NCI-H69 (cell line): ENCODE results near the gene COA1.
"Not testable (repeated sequence)": the region's sequence is repeated elsewhere in the genome, so short reads cannot be mapped to it uniquely, and the experiment has no call there.

Source experiments
- DNase-seq: peaks from one replicate; lab custom pipeline; 2025; lab: John Stamatoyannopoulos, UW

COA1 gene

DNA sequence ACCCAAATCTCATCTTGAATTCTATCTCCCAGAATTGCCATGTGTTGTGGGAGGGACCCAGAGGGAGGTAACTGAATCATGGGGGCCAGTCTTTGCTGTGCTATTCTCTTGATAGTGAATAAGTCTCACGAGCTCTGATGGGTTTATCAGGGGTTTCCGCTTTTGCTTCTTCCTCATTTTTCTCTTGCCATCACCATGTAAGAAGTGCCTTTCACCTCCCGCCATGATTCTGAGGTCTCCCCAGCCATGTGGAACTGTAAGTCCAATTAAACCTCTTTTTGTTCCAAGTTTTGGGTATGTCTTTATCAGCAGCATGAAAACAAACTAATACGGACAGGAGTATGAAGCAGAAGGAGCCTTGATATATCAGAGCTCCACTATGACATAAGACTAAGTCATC lies 41.5 kb downstream of the COA1 start:
- DNase-seq: not testable (repeated sequence)

GRCh38 chr7:43686991-43687390 lies 42.3 kb downstream of the COA1 start:
- no peak for DNase-seq

GRCh38 chr7:43680736-43681135 lies 48.6 kb downstream of the COA1 start:
- DNase-seq: no peak

- no peak for DNase-seq
Measured at GRCh38 chr7:43679210-43680068, 49.9 kb downstream of the COA1 start.

- no peak for DNase-seq
Measured at GRCh38 chr7:43678315-43678714, 51.0 kb downstream of the COA1 start.

- DNase-seq: no peak
Measured at GRCh38 chr7:43677864-43678263, 51.5 kb downstream of the COA1 start.

- DNase-seq: no peak
Measured at GRCh38 chr7:43674559-43675436, 54.5 kb downstream of the COA1 start.

DNA sequence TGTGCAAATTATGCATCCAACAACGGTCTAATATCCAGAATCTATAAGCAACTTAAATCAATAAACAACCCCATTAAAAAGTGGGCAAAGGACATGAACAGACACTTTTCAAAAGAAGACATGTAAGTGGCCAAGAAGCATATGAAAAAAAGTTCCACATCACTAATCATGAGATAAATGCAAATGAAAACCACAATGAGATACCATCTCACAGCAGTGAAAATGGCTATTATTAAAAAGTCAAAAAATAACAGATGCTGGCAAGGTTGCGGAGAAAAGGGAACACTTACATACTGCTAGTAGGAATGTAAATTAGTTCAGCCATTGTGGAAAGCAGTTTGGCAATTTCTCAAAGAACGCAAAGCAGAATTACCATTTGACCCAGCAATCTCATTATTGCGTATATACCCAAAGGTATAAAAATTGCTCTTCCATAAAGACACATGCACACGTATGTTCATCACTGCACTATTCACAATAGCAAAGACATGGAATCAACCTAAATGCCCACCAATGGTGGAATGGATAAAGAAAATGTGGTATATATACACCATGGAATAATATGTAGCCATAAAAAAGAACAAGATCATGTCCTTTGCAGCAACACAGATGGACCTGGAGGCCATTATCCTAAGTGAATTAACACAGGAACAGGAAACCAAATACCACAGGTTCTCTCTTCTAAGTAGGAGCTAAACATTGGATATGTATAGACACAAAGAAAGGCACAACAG lies 55.9 kb downstream of the COA1 start:
- DNase-seq: not testable (repeated sequence)

GRCh38 chr7:43671521-43671920 lies 57.8 kb downstream of the COA1 start:
- no peak for DNase-seq

GRCh38 chr7:43669286-43670081 lies 59.8 kb downstream of the COA1 start:
- no peak for DNase-seq

DNA sequence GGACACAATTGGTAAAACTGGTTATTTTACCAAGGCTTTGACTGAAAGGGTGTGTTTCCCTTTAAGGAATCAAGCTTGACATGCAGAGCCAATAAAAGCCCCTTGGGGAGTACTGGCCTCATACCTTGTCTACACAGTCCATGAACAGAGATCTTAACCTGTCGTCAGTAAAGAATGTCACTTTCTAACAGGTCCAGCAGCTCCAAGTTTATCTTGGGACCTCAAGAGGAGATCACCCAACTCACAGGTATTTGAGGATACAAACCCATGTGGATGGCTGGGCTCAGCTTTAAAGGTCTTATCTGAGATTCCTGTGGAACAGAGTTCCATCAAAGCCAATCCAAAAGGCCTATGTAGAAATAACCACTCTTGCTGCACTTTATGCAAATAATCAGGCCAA lies 61.3 kb downstream of the COA1 start:
- DNase-seq: no peak

GRCh38 chr7:43666938-43667337 lies 62.4 kb downstream of the COA1 start:
- no peak for DNase-seq

GRCh38 chr7:43664681-43665080 lies 64.6 kb downstream of the COA1 start:
- DNase-seq: no peak

DNA sequence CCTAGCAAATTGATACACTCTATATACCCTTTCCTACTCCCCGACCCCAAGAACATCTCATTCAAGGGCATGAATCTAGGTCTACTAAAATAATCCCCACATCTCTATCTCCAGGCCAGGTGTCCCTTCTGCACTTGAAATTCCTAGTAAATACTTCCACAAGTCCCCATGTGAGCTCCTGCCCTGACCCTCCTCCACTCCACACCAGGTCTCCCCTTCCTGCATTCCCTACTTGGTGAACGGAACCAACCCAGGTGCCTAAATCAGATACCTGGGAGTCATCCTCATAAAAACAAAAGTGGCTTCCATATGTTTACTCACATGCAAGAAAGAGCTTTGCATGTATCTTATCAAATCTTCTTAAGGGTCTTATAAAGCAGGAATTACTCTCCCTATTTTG lies 69.2 kb downstream of the COA1 start:
- no peak for DNase-seq

DNA sequence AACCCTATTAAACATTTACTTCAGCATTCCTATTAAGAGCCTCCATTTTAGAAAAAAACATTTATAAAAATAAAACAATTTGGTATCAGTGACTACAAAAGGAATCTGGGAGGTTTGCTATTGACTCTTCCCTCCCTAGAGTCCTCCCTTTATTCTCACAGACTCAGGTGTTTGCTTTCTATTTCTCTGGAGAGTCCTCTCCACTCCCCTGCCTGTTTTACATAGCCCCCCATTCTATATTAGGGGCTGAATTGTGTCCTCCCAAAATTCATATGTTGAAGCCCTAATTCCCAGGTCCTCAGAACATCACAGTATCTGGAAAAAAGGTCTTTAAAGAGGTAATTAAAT lies 69.8 kb downstream of the COA1 start:
- peak; percentile 28 for DNase-seq

DNA sequence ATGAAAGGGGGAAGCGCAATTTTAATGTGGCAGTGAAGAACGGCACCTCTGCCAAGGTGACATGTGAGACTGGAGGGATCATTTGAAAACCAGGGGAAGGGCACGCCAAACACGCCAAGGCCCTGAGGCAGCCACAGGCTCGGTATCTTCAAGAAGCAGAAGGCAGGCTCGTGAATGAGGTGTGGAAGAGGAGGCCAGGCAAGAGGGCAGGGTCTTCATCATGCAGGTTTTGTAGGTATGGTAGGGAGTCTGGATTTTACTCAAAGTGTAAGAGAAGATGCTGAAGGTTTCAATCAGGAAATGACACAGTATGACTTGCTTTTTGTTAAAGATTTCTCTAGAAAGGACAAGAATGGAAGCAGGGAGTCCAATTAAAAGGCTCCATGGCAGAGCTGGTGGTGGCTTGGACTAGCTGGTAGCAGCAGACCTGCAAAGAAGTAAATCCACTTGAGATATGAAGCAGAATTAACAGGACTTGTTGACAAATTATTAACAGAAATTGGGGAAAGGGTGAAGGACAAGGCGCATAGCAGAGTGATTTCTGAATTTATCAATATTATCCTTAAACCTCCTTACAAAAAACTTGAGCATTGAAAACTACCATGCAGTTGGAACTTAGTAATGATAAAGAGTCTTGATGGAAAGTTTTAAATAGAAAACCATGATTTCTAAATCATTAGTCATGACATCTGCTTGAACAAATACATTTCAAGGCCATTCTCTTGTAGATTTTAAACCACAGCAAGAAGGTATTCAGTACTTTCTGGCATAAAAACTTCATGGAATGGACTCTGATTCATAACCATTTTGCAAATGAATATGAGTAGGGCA lies 70.4 kb downstream of the COA1 start:
- DNase-seq: no peak

- DNase-seq: no peak
Measured at GRCh38 chr7:43656997-43657396, 72.3 kb downstream of the COA1 start.

DNA sequence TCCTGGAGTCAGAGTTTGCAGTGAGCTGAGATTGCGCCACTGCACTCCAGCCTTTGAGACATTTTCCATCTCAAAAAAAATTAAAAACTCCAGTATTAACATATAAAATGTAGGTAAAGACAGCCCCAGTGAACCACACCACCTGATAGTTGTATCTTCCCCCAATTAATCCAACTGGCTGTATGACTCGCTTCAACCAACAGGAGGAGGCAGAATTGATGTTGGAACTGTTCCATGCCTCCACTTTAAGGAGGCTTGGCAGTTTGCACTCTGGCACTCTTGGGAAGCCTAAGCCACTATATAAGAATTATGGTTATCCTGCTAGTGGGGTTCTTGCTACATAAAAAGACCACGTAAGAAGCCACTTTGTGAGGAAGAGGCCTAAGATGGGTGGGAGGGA lies 73.7 kb downstream of the COA1 start:
- peak; percentile 9 for DNase-seq

DNA sequence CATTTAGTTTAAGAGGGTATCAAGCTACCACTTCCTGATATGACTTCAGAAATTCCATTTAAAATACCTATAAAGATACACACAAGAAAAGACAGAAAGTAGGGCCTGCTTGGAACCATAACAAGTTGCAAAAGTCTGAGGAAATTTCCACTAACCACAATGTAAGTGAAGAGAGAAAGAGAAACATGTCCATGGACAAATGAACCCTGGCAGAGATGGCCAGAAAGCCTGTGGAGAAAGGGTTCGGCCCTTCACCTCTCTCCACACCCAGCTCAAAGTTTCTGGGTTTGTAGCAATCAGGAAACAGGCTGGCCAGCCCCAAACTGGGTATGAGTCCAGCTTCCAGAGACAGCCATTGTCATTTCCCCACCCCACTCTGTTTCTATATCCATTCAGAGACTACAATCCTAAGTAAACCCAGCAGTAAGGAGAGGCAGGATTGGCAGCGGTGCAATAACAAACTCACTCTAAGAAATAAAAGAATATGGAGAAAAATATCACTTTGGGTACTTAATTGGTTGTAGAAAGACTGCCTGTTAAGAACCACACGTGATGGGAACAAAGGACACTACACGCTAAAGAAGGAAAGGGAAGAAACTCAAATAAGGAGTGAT lies 75.3 kb downstream of the COA1 start:
- DNase-seq: no peak

DNA sequence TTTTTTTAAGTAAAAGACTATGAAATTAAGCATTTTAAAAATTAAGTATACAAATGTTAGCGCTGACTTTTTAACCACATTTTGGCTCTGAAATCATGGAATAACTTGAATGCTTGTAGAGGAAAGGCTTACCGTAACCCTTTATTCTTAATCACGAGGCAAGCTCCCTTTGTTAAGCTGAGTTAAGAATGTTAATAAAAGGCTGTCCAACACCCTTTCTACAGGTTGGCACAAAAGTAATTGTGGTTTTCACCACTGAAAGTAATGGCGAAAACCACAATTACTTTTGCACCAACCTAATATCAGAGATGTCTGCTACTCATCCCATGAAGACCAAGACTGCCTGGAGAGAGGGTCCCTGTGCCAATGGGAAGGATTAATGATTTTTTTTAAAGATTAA lies 75.9 kb downstream of the COA1 start:
- DNase-seq: no peak
